ENCODE measurements around the gene PGGHG. TPM values are rescaled to one million over a fixed set of nuclear protein-coding genes. Genes with fewer than 3 reads are reported as not detected.

PGGHG gene
- total and polyA plus RNA-seq, 10 of the 15 experiments (the other 5 are each of a cell fraction or from before 2014, with no cell fraction given): 0.10 to 8.3 (median 1.8) TPM

- no peak overlapping the region for H3K27ac ChIP-seq (ENCODE audit: control insufficient read depth, insufficient read depth)
- no peaks in the 10 kb centered on the region for H4K20me1 ChIP-seq (ENCODE audit: control insufficient read depth, insufficient read depth)
- H3K4me2 ChIP-seq (ENCODE audit: control insufficient read depth, insufficient read depth): no peak overlapping the region
- ATAC-seq: no peak
- 91% methylated on average over 43 of the region's 44 CpGs for WGBS (ENCODE audit: insufficient coverage, insufficient replicate concordance, low lambda C conversion rate, missing lambda C conversion rate)
- DNase-seq (ENCODE audit: low read depth, low spot score): no peak
- no peak overlapping the region for H3K4me3 ChIP-seq
- H3K9me3 ChIP-seq (replicated peaks; ENCODE audit: control insufficient read depth, insufficient read depth, low read length): no peaks in the 10 kb centered on the region
- no peaks in the 10 kb centered on the region for H3K79me2 ChIP-seq (ENCODE audit: control insufficient read depth, insufficient read depth, low read length)
- in situ Hi-C loops (cut with MboI): no loop called here
- no TSS peak for BruUV-seq (replicated peaks)
- no peak for FAIRE-seq
- ChIA-PET CTCF (no interaction called here), RAD21 (ENCODE audit: unreplicated experiment) (no interaction called here), SMC1A (ENCODE audit: uncharacterized antibody, unreplicated experiment) (interaction anchor here (1.2 kb wide), 1 partner anchor 41 kb away, joined by 4 read pairs; no protein-coding TSS in a partner anchor), POLR2A (no interaction called here)
- H2AFZ ChIP-seq (ENCODE audit: control insufficient read depth, low read depth, low read length): no peak overlapping the region
- H3K36me3 ChIP-seq (ENCODE audit: control insufficient read depth in 2 of 2, insufficient read depth in 2 of 2, low read length in 1 of 2): no peaks in the 10 kb centered on the region
- intact Hi-C loops (cut with micrococcal nuclease; ENCODE audit: unreplicated experiment): no loop called here
- peaks cover 1 to 2% of the 10 kb centered on the region in 2 experiments; a peak in 3 of 4 replicates for H3K27me3 ChIP-seq (replicated peaks in 1 of 2; ENCODE audit: control insufficient read depth in 2 of 2, insufficient read depth in 2 of 2, low read length in 1 of 2)
- H3K9ac ChIP-seq (ENCODE audit: control insufficient read depth, insufficient read depth, low read length): no peak overlapping the region
- peaks cover 8% of the 10 kb centered on the region; the same call in 1 of the 2 replicates for H3K4me1 ChIP-seq (ENCODE audit: control insufficient read depth, insufficient read depth, low read length)
- TF ChIP-seq ZNF24 (IDR thresholded peaks at IDR 0.05) (no peak), ZNF384 (IDR thresholded peaks at IDR 0.05; ENCODE audit: borderline replicate concordance, low read depth, low read length) (no peak), TCF12 (IDR thresholded peaks at IDR 0.05; ENCODE audit: low read depth, low read length) (no peak), HCFC1 (IDR thresholded peaks at IDR 0.05; ENCODE audit: low read length) (no peak), GATAD2B (conservative IDR thresholded peaks at IDR 0.05; ENCODE audit: low read depth) (no peak), SREBF2 (IDR thresholded peaks at IDR 0.05; ENCODE audit: low read length) (no peak), IKZF1 (conservative IDR thresholded peaks at IDR 0.05) (no peak), NKRF (conservative IDR thresholded peaks at IDR 0.05) (no peak), POLR2AphosphoS2 (IDR thresholded peaks at IDR 0.05; ENCODE audit: low read depth, low read length) (no peak), ETV6 (conservative IDR thresholded peaks at IDR 0.05 in 1 of 2, IDR thresholded peaks at IDR 0.05 in 1 of 2; ENCODE audit: borderline replicate concordance in 1 of 2, low read depth in 1 of 2) (no peak)
- TF ChIP-seq, protein P1, sequence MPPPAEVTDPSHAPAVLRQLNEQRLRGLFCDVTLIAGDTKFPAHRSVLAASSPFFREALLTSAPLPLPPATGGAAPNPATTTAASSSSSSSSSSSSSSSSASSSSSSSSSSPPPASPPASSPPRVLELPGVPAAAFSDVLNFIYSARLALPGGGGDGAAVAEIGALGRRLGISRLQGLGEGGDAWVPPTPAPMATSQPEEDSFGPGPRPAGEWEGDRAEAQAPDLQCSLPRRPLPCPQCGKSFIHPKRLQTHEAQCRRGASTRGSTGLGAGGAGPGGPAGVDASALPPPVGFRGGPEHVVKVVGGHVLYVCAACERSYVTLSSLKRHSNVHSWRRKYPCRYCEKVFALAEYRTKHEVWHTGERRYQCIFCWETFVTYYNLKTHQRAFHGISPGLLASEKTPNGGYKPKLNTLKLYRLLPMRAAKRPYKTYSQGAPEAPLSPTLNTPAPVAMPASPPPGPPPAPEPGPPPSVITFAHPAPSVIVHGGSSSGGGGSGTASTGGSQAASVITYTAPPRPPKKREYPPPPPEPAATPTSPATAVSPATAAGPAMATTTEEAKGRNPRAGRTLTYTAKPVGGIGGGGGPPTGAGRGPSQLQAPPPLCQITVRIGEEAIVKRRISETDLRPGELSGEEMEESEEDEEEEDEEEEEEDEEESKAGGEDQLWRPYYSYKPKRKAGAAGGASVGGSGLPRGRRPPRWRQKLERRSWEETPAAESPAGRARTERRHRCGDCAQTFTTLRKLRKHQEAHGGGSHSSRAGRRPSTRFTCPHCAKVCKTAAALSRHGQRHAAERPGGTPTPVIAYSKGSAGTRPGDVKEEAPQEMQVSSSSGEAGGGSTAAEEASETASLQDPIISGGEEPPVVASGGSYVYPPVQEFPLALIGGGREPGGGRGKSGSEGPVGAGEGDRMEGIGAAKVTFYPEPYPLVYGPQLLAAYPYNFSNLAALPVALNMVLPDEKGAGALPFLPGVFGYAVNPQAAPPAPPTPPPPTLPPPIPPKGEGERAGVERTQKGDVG (CRISPR knock-in tag; IDR thresholded peaks at IDR 0.05): no peak
- TF ChIP-seq, protein P2, sequence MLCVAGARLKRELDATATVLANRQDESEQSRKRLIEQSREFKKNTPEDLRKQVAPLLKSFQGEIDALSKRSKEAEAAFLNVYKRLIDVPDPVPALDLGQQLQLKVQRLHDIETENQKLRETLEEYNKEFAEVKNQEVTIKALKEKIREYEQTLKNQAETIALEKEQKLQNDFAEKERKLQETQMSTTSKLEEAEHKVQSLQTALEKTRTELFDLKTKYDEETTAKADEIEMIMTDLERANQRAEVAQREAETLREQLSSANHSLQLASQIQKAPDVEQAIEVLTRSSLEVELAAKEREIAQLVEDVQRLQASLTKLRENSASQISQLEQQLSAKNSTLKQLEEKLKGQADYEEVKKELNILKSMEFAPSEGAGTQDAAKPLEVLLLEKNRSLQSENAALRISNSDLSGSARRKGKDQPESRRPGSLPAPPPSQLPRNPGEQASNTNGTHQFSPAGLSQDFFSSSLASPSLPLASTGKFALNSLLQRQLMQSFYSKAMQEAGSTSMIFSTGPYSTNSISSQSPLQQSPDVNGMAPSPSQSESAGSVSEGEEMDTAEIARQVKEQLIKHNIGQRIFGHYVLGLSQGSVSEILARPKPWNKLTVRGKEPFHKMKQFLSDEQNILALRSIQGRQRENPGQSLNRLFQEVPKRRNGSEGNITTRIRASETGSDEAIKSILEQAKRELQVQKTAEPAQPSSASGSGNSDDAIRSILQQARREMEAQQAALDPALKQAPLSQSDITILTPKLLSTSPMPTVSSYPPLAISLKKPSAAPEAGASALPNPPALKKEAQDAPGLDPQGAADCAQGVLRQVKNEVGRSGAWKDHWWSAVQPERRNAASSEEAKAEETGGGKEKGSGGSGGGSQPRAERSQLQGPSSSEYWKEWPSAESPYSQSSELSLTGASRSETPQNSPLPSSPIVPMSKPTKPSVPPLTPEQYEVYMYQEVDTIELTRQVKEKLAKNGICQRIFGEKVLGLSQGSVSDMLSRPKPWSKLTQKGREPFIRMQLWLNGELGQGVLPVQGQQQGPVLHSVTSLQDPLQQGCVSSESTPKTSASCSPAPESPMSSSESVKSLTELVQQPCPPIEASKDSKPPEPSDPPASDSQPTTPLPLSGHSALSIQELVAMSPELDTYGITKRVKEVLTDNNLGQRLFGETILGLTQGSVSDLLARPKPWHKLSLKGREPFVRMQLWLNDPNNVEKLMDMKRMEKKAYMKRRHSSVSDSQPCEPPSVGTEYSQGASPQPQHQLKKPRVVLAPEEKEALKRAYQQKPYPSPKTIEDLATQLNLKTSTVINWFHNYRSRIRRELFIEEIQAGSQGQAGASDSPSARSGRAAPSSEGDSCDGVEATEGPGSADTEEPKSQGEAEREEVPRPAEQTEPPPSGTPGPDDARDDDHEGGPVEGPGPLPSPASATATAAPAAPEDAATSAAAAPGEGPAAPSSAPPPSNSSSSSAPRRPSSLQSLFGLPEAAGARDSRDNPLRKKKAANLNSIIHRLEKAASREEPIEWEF (IDR thresholded peaks at IDR 0.05; ENCODE audit: insufficient replicate concordance, low read depth, low read length): no peak
Observed at GRCh38 chr11:291281-292210, 2.6 kb downstream of the PGGHG start.

Data from GM12878 (cell line).